Left lobe of liver (tissue), 2 donors: ENCODE measurements around the gene PIGM. TPM values are rescaled to one million over a fixed set of nuclear protein-coding genes. Genes with fewer than 3 reads are reported as not detected.

Source experiments
- ATAC-seq: fragments of 200-7000 bp; cut with Tn5 transposase; one replicate; pipeline ENCODE4 v1.9.1; 2020; ENCODE audit warnings: mild to moderate bottlenecking, moderate library complexity
- DNase-seq: peaks from one replicate; pipeline ENCODE4 v3.0.0-alpha.2; 2020; ENCODE audit warnings: low spot score
- total RNA-seq: library from RNA; stranded (reverse); gene quantifications from one replicate; pipeline ENCODE4 v1.2.1, GENCODE V29; 2021
- donor health status: DM: no; HTN: no; CAD: no; lungs with moderate emphysema.
- donor health status: DM: no; HTN: yes; CAD: no.

Gene PIGM
- total RNA-seq, 1 donor from 2014 or later = 3.4 TPM

DNA sequence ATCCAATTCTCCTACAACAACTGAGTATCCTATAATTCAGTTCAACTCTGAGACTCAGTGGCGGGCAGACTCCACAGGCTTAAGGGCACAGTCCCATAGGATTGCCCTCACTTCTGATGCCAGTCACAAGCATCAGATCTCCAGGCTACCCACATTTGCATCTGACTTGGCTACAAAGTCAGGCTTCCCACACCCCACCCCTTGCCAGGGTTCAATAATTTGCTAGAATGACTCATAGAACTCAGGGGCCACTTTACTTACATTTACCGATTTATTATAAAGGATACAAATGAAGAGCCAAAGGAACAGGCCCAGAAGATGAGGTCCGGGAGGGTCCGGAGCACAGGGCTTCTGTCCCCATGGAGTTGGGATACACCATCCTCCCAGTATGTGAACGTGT lies 41.8 kb downstream of the PIGM start:
- no peak for DNase-seq
- no peak for ATAC-seq

DNA sequence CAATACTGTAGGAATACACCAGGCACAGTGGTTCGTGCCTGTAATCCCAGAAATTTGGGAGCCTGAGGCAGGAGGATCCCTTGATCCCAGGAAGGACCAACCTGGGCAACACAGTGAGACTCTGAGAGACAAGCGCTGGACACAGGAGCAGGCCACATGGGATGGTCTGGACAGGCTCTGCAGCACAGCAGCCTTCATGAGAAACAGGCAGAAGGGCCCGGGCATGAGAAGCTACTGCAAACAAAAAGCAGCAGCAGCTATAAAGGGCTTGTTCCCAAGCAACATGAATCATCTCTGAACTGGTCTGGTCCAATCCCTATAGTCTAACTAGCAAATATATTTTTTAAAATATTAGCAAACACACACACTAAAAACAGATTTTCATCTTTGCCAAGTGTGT lies 42.2 kb downstream of the PIGM start:
- no peak for DNase-seq
- ATAC-seq = no peak

DNA sequence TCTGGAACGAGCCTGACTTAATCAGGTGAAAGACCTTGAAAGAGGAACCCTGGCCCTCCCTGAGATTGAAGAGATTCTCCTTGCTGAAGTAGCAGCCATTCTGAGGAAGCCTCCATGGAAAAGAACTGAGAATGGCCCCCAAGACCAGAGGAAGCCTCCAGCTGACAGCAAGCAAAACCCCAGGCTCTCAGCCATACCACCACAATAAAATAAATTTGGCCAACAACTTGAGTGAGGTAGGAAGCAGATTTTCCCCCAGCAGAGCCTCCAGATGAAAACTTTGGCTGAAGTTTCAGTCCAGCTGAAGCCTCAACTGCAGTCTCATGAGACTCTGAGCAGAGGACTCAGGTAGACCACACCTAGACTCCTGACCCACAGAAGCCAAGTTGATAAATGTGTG lies 43.8 kb downstream of the PIGM start:
- DNase-seq (no peak), ATAC-seq (no peak)

DNA sequence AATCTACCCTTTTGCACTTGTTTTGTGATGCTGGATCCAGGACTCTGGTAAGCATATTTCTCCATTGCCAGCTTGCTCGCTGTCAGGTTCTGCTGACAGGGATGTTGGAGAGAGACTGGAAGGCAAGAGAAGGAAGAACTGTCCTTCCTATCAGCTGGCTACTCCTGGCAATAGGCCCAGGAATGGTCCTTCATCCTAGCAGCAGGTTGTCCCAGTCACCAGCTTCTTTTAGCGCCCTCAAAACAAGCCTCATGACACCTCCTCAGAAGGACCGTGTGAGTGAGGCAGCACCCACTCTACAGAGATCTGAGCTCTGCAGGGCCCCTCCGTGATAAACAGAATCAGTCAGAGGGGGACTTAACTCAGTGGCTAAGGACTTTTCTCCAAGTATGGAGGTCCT lies 44.6 kb downstream of the PIGM start:
- no peak for DNase-seq
- ATAC-seq = no peak

DNA sequence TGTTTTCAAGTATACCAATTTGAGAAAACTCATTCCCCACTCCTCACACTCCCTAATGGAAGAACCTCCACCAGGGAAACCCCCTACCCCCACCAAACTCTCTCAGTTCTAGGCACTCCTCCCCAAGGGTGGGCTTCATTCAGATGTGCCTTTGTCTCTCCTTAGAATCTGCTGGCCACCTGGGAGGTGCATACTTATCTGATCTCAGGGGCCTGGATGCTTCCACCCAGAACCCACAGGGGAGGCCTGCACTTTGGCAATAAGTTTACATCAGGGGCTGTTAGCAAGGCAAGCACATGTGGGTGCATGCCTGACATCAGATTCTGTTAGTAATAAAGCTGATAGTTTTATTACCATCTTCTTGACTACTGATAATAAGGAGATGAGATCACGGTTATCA lies 45.3 kb downstream of the PIGM start:
- DNase-seq (no peak), ATAC-seq (no peak)

DNA sequence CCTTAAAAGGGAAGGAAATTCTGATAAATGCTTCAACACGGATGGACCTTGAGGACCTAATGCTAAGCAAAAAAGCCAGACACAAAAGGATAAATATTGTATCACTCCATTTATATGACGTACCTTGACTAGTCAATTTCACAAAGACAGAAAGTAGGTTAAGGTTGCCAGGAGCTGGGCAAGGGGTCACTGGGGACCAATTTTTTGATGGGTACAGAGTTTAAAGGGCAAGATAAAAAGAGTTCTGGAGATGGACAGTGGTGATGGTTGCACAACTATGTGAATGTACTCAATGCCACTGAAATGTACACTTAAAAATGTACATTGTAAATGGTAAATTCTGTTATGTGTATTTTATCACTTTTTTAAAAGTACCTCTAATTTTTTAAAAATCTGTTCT lies 45.7 kb downstream of the PIGM start:
- peak; percentile 16 for DNase-seq
- no peak for ATAC-seq

DNA sequence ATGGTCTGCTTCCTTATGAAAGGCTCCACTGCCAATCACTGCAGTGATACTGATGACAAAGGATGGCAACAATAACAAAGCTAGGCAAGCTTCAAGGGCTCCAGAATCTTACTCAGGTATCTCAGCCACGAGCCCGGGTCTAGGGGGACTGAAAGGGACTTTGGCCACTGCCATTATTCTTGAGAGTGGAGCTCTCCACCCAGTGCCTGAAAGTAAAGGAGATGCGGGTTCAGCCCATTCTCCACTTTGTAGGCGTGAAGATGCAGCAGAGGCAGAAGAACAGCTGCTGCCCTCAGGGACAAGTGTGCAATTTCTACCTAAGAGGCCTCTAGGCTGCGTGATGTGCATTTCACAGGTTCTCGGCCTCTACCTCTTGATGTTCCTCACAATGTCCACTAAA lies 46.3 kb downstream of the PIGM start:
- DNase-seq = no peak
- no peak for ATAC-seq

DNA sequence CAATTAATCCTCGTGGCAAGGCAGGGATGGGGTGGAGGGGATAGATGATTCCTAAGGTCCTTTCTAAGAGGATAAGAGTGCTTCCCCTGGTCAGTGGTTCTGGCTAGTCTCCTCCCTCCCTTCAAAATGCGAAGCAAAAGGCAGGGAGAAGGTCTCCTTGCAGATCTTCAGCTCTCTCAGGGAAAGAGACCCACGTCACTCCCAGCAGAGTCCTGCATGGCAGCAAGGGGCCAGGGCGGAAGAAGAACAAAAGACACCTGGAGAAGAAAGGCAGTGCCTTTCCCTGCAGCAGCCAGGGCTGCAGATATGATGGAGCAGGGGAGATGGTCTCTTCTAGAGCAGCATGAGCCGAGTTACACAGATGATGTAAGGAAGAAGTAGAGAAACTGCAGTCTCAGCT lies 48.1 kb downstream of the PIGM start:
- no peak for DNase-seq
- ATAC-seq = no peak

DNA sequence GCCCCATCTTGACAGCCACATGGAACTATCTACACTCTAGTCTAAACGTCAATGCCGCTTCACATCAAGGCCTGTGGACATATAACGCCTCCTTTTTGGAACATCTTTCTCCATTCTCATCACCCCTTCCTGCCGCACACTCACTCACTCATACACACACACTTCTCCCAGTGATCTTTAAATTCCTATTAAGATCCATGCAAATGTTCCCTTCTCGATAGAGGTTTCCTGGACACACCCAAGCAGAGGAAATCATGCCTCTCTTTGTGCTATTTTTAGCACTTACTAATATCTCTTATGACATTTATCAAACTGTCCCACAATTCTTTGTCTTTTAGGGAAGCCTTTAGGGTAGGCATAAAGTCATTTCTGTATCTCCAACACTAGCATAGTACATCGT lies 49.5 kb downstream of the PIGM start:
- ATAC-seq = no peak
- DNase-seq = no peak

DNA sequence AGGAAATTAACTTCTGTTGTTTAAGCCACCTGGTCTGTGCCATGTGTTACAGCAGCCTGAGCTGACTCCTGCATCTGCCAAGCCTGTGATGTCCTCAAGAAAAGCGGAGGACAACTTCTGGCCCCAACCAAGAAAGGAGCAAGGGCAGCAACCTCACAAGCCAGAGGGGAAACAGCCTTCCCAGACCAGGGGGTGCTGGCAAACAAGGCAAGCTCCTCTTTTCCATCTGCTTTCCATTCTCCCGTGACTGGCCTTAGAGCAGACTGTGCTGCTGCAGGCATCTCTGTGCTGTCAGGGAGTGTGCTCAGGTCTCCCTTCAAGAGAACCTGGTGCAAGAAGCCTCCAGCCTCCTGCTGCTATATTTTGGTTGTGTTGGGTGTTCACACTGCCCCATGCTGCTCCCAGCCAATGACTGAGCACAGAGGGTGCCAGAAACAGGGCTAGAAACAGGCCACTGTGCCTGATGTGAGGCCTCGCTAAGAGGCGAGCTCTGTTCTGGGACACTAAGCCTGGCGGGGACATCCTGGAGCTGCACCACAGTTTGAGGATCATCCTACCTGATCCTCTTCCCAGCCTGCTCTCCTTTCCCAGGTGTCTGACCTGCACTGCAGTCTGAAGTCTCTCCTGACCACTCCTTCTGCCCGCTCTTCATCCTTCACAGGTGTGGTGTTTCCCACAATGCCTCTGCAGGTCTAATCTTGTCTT lies 50.3 kb downstream of the PIGM start:
- no peak for ATAC-seq
- no peak for DNase-seq

DNA sequence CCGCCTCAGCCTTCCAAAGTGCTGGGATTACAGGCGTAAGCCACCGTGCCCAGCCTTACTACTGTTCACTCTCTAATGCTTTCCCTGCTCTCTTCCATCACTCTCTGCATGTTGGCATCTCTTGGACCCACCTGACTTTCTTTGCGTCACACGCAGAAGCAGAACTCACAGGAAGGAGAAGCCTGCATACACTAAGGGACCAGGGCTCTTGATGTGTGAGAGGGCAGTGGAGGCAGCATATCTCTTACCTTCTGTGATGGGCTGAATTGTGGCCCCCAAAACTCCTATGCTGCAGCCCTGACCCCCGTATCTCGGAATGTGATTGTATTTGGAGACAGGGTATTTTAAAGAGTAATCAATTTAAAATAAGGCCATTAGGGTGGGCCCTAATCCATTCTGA lies 51.0 kb downstream of the PIGM start:
- ATAC-seq (no peak), DNase-seq (no peak)

DNA sequence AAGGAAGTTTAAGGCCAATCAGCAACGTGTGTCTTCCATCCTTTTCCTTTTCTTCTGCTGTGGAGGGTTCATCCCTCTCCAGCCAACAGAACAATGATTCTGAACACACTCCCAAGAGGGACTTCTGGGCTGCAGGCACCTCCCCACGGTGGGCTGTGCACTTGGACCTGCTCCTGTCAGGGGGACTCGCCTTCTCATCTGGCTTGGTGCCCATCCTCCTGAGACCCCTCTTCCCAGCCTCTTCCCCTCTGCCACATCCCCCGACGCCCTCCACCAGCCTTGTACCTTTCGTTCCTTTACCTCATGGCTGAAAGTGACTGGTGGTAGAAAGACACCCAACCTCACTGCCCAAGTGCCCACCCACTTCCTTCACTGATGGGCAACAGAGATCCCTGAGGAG lies 51.7 kb downstream of the PIGM start:
- ATAC-seq = no peak
- DNase-seq = no peak

DNA sequence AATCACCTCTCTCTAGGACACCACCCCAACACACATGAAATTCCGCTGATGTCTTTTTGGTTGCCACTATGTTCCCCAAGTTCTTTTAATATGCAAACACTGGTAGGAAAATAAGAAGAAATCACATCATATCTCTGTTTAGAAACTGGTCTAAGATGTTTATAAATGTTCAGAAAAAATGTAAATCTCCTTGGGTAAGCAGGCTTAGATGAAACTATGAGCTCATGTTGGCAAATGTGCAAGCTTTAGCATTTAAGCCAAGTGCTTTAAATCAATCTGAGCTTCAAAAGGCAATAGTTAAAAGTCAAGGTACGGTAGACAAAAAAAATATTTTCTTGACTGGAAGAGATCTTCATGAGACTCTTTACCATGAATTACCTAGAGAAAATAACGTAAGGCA lies 52.5 kb downstream of the PIGM start:
- DNase-seq = no peak
- no peak for ATAC-seq

DNA sequence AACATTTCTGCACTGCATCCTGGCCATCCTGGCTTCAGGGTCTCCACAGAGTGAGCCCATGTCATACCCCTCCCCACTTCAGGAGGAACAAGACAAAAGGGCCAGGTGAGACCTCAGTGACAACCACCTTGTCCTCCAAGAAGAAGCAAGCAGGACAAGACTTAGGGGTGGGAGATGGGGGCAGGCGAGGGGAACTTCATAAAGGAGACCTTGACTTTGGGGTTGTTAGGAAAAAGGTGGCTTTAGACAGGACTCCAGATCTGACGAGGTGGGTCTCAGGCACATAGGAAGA lies 53.7 kb downstream of the PIGM start:
- ATAC-seq = no peak
- no peak for DNase-seq

DNA sequence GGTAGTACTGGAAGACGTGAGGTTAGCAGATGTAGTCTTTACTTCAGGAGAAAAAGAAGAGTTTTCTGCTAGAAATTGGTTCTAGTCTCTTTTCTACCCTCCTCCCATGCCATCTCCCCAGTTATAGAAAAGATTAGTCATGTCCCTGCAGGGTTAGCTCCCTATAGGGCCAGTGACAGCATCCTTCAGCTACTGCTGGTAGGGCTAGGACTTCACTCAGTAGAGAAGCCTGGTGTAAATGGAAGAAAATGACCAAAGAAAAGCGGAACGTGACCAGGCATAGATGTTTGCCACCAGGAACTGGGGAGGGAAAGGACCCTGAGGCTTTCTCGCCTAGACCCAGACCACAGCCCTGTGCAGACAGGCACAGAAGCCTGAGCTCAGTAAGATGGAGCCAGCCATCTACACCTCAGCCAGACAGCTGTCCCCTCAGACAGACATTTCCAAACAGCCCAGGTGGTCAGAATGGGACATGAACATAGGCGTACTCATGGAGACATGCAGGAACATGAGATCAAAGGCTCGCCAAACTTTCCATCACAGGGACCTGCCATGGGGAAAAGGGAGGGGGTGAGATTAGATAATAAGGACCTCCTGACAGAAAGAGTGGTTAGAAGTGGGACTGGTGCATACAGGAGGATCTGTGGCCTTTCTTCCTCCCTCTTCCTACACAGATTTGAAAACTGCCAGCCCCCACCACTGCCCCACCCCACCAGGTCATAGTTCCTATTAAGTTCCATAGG lies 54.3 kb downstream of the PIGM start:
- no peak for DNase-seq
- ATAC-seq = no peak

Other genes with a start within 250 kb of the PIGM start
- gene FCRL6, start 229.6 kb downstream of the PIGM start, total RNA-seq = 0.23 TPM
- 0.53 TPM for gene SLAMF8, start 205.1 kb downstream of the PIGM start, total RNA-seq
- gene VSIG8, start 169.3 kb downstream of the PIGM start, total RNA-seq = not detected
- gene CFAP45, start 131.8 kb downstream of the PIGM start, total RNA-seq = not detected
- gene TAGLN2, start 106.5 kb downstream of the PIGM start, total RNA-seq = 68.3 TPM
- 17.0 TPM for gene IGSF9, start 86.4 kb downstream of the PIGM start, total RNA-seq
- gene SLAMF9, start 77.8 kb downstream of the PIGM start, total RNA-seq = 0.83 TPM
- gene KCNJ10, start 38.2 kb upstream of the PIGM start, total RNA-seq = 0.28 TPM
- gene KCNJ9, start 49.5 kb upstream of the PIGM start, total RNA-seq = not detected
- 54.5 TPM for gene IGSF8, start 66.6 kb upstream of the PIGM start, total RNA-seq
- gene ATP1A2, start 83.8 kb upstream of the PIGM start, total RNA-seq = 0.45 TPM
- not detected for gene ATP1A4, start 119.6 kb upstream of the PIGM start, total RNA-seq
- gene CASQ1, start 158.6 kb upstream of the PIGM start, total RNA-seq = not detected
- 11.3 TPM for gene PEA15, start 173.4 kb upstream of the PIGM start, total RNA-seq
- gene DCAF8, start 230.6 kb upstream of the PIGM start, total RNA-seq = 127 TPM